OCI-LY1 (cell line): ENCODE data around the gene COA8.

Experiments used
- EZH2 ChIP-seq: fragments of 200-600 bp; sonication (generic), shearing (Covaris generic); IDR thresholded peaks from 2 replicates; pipeline ENCODE4 v1.8.0; 2017; ENCODE audit warnings: borderline replicate concordance, mixed run types, mild to moderate bottlenecking, antibody characterized with exemption, low read length, moderate library complexity, mixed read lengths
- TF ChIP-seq, protein P1 (sequence below): fragments of 200-600 bp; sonication (generic), shearing (Covaris generic); IDR thresholded peaks from 2 replicates; pipeline ENCODE4 v1.5.1; 2017; ENCODE audit warnings: mild to moderate bottlenecking, antibody characterized with exemption, low read length, moderate library complexity, mixed read lengths

DNA sequence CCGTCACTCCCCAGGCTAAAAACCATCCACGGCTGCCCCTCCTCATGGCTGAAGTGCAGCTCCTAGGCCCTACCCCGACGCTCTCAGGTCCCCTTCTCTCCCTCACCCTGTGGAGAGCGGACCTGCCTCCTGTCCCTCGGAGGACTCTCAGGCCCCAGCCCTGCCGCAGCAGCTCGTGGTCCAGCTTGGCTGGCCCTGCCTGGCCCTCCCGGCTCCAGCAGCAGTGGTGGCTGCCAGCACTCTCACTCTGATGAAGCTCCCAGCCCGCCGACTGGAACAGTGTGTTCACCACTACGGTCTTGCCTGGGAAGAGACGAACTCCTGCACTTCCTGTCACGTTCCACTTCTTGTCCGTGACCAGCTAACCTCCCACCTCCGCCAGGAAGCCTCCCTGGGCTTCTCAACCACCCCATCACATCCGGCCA, 11.4 kb upstream of the COA8 start:
- TF ChIP-seq, protein P1, sequence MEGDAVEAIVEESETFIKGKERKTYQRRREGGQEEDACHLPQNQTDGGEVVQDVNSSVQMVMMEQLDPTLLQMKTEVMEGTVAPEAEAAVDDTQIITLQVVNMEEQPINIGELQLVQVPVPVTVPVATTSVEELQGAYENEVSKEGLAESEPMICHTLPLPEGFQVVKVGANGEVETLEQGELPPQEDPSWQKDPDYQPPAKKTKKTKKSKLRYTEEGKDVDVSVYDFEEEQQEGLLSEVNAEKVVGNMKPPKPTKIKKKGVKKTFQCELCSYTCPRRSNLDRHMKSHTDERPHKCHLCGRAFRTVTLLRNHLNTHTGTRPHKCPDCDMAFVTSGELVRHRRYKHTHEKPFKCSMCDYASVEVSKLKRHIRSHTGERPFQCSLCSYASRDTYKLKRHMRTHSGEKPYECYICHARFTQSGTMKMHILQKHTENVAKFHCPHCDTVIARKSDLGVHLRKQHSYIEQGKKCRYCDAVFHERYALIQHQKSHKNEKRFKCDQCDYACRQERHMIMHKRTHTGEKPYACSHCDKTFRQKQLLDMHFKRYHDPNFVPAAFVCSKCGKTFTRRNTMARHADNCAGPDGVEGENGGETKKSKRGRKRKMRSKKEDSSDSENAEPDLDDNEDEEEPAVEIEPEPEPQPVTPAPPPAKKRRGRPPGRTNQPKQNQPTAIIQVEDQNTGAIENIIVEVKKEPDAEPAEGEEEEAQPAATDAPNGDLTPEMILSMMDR, result no peak
- TF ChIP-seq EZH2, result no peak
